CD4-positive, alpha-beta T cell treated with Interferon alpha-2 for 1 hour (primary cell): Measurements from ENCODE around the gene INPP1.

Source experiments
- DNase-seq, 2 donors: peaks; one replicate each; pipeline ENCODE4 v3.0.0-alpha.2; 2020 to 2022

Gene INPP1

GRCh38 chr2:190365499-190366204 lies 22.3 kb downstream of the INPP1 start:
- DNase-seq, result no peak

GRCh38 chr2:190366248-190366753 lies 22.9 kb downstream of the INPP1 start:
- DNase-seq, result no peak

DNA sequence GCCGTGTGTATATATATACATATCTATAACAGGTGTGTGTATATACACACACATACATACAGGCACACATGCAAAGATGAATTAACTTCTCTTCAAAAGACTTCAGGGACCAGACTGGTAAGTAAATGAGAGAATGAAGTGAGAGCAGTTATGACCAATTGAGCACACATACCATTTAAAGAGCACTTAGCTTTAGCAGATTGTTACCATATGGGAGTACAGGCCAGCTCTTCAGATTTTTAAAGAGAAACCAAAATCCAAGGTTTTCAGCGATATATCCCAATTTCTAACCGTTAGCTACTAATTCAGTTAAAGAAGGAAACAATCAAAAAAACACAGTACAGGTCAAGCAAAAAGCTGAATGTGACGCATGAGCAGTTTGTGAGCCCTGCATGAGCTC lies 23.7 kb downstream of the INPP1 start:
- no peak for DNase-seq

GRCh38 chr2:190369635-190370034 lies 26.2 kb downstream of the INPP1 start:
- no peak for DNase-seq

DNA sequence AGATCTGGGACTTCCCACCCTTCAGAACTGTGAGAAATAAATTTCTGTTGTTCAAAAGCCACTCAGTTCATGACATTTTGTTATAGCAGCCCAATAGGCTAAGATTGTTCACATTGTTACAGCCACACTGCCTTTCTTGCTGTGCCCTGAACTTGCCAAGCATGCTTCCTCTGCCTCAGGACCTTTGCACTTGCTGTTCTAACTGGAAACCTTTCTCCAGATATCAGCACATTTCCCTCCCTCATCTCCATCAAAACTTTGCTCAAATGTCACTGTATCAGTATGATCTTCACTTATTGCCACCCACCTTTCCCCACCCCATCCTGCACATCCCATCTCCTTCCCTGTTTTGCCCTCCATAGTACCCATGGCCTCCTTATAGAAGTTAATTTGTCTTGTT lies 32.7 kb downstream of the INPP1 start:
- DNase-seq, result no peak

DNA sequence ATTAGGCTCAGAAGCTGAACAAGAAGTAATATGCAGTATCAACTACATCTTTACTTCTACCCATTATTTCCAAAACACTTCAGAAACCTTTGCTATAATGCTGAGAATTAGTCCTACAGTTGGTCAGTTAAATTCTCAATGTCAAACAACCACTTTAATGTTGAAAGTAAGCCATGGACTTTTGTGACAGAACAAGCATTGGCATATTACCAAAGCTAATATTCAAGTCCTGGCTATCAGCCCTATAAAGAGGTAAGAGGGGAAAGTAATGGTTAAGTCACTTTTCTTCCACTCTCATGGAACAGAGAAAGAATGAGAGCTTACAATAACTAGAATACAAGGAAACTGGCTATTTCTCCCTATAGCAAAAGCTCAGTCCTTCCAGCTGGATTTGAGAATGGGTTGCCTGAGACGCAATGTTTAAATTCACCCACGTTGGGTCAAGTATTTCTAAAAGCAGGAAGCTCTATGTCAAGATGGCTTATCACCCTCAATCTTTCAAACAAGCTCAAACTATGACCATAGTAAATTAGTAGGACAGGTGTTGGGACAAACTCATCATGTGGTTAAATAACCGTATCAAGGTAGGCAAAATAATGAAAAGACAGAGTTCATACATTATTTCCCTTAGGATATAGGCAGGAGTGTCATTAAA lies 33.3 kb downstream of the INPP1 start:
- DNase-seq, result no peak

DNA sequence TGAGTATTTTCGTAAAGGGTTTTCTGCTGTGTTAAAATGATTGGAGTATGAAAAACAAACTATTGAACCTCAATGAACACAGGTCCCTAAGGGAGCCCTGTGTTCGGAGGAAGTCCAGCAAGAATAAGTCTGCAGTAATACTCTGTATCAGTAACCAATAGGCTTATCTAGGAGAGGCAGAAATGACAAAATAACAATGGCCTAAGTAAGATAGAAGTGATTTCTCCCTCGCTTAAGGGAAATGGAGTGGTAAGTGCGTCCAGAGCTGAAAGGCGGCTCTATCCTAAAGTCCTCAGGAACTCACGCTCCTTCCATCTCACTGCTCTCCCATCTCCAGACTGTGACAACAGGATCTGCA lies 35.5 kb downstream of the INPP1 start:
- no peak for DNase-seq

DNA sequence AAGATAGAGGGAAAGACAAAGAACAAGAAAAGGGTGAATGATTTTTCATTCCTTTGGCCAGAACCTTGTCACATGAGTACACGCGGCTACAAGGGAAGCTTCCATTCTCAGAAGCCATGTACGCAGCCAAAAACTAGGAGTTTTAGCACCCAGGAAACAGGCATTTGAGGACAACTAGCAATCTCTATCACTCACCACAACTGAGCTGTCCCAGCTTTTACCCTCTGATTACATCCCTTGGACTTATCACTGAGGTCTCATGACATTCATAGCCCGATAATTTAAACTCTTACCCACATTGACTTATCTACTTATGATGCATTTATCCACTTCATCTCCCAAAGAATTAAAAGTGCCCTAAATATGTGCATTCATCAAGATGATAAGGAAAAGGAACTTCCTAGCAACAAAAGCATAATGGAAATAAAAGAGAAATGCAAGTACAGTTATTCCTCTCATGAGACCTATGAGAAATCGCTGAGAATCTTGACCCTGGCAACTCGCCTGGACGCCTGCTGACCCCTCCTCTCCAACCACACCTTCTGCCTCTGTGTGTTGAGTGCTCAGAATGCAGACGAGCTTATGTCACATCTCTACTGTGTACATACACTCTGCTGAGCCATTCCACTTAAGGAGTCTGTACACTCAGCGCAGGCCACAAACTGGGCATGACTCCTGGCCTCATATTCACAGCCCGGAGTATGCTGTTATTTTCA lies 36.0 kb downstream of the INPP1 start:
- no peak for DNase-seq

DNA sequence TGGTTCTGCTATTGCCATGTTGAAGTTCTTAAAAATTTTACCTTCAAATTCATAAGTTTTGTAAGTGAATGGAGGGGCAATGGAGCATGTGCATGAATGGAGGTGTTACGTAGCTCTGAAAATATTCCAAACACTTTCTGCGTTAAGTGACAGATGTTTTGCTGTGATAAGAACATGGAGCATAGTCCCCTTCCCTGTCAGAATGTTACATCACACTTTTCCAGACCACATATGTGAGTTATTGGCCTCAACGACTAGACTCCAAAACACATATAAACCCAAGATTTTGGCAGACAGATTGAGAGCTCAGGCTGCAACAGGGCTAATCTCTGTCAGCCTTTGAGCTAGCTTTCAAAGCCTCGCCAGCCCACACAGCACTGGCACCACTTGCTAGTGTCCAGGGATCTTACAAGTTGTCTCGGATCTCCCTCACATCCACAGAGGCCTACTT lies 37.6 kb downstream of the INPP1 start:
- DNase-seq, result no peak

- peak; percentile 31 to 78 for DNase-seq
These were observed 39.5 kb downstream of the INPP1 start for GRCh38 chr2:190382851-190383250.

DNA sequence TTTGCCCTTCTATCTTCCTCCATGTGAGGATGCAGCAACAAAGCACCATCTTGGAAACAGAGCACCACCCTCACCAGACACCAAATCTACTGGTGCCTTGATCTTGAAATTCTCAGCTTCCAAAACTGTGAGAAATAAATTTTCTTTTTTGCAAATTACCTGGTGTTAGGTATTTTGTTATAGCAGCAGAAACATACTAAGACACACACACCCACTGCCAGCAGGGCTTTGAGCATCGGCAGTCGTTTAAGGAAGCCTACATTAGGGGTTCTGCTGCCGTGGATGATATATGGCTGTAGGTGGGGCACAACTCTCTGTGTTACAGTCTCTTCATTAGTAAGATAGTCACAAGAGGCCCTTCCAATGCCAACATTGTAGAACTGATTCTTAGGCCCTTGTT lies 44.0 kb downstream of the INPP1 start:
- no peak for DNase-seq

DNA sequence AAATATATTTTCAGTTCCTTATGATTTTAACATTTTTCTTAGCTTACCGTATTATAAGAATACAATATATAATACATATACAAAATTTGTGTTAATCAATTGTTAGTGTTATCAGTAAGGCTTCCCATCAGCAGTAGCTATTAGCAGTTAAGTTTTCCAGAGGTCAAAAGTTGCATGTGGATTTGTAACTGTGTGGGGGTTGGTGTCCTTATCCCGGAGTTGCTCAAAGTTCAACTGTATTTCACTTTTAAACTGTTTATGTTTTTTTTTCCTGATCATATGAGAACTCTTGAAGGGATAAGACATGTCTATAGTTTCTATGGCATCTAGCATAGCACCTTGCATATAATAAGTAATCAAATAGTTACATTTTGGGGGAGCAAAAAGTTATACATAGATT lies 52.9 kb downstream of the INPP1 start:
- no peak for DNase-seq

DNA sequence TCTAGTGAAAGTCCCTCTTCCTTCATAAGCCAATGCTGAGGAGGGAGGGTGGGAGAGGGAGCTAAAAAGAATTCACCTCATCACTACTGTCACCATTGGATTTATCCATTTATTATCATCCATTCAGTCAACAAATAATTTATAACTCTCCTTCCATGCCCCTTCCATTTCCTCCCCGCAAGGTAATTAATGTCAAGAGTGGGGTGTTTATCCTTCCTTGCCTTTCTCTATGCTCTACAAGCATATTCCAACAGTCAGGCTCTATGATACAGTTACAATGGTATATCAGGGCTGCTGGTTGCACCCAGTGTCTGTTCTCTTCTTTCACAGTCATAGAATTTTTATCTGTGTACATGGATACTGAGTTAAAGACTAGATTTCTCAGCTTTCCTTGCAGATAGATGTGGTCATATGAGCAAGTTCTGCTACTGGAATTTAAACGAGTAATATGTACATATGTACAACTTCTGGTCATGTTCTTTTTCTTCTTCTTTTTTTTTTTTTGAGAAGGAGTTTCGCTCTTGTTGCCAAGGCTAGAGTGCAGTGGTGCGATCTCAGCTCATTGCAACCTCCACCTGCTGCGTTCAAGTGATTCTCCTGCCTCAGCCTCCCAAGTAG lies 59.7 kb downstream of the INPP1 start:
- DNase-seq, result no peak

DNA sequence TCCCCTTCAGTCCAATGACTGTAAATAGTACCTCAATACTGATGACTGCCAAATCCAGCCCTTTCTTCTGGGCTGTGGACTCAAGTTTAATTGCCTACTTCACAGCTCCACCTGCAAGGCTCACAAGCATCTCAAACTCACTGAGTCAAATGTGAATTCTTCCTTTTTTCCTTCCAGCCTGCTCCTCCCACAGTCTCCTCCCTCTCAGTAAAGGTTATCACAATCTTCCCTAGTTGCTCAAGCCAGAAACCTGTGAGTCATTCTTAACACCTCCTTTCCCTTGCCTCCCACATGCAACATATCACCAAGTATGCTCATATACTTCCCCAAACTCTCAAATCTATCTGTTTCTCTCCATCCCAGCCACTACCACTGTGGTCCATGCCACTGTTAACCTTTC lies 61.1 kb downstream of the INPP1 start:
- DNase-seq, result no peak

DNA sequence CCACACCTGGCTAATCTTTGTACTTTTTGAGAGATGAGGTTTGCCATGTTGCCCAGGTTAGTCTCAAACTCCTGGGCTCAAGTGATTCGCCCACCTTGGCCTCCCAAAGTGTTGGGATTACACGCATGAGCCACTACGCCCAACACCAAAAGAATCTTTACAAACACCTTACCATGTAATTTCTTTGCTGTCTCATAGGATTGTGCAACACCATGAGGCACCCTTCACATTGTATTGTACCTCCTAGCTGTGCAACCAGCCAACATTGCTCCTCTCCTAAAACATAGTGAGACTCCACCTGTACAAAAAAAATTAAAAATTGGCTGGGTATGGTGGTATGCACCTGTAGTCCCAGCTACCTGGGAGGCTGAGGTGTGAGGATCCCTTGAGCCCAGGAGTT lies 61.7 kb downstream of the INPP1 start:
- DNase-seq, result no peak

DNA sequence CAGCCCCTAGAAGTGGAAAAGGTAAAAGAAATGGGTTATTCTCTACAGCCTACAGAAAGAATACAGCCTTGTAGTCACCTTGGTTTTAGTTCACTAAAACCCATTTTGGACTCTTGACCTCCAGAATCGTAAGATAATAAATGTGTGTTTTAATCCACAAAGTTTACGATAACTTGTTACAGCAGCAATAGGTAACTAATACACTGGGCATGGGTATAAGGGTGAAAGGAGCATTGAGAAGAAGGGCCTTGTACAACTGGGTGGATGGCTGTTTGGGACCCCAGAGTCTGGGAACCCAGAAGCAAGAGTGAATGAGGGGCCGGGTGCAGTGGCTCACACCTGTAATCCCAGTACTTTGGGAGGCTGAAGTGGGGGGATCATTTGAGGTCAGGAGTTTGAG lies 62.6 kb downstream of the INPP1 start:
- DNase-seq, result no peak

DNA sequence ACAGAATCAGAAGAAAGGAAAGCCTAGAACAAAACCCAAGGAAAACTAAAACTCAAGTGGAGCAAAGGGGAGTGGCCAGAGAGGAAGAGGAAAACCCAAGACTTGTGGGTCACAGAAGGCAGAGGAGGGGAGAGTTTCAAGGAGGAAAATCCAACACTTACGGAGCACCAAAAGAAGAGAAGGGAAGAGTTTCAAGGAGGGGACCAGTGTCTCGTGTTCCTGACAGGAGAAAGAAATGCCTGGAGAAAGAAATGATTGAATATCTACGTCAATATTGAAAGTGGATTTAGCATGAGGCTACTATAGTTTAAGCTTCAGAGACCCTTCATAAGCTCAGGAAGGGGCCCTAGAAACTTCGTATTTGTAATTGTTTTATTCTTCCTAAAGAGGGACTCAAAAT lies 63.4 kb downstream of the INPP1 start:
- no peak for DNase-seq

GRCh38 chr2:190407246-190407661 lies 63.9 kb downstream of the INPP1 start:
- DNase-seq, result peak in 1 of 2 donors; percentile 68

DNA sequence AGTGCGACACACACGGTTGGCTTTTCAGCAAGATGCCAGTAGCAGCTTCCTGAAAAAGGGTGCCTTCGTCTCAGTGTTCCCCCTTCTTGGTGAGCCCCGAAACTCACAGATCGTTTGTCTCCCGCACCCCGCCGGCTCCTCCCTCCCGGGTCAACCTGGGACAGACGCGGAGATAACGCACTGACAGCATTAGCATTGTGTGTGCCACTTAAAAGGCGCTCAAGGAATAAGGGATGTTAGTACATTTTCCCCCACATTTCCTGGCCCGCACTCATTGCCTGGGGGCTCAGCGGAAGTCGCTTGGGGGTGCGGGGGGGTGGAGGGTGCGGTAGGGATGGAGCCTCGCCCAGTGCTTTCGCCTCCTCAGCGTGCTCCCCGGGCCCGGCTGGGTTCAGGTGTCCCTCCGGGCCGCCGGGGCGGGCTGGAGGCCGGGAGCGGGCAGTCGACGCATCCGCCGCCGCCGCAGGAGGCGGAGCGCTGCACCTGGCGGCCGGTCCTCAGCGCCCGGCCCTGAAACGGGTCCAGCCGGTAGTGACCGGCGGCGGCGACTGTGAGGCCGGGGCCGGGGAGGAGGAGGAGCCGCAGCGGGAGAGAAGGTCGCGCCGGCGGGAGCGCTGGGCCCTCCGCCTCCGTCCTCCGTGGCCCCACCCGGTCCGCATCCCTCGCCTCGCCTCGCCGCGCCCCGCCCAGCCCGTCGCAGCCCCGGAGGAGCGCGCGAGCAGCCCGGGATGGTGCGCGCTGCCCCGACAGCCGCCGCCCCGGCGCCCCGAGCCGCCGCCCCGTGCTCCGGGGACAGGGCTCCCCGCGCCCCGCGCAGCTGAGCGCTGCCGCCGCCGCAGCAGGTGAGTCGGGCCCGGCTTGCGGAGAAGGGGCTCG lies 64.5 kb downstream of the INPP1 start, which contains the start of gene MFSD6:
TSS of gene MFSD6 (plus strand) at position 694 of the 876 bp plus-strand sequence. CDS start 27,675 bp downstream, outside the sequence.
- peak; percentile 46 to 81 for DNase-seq

DNA sequence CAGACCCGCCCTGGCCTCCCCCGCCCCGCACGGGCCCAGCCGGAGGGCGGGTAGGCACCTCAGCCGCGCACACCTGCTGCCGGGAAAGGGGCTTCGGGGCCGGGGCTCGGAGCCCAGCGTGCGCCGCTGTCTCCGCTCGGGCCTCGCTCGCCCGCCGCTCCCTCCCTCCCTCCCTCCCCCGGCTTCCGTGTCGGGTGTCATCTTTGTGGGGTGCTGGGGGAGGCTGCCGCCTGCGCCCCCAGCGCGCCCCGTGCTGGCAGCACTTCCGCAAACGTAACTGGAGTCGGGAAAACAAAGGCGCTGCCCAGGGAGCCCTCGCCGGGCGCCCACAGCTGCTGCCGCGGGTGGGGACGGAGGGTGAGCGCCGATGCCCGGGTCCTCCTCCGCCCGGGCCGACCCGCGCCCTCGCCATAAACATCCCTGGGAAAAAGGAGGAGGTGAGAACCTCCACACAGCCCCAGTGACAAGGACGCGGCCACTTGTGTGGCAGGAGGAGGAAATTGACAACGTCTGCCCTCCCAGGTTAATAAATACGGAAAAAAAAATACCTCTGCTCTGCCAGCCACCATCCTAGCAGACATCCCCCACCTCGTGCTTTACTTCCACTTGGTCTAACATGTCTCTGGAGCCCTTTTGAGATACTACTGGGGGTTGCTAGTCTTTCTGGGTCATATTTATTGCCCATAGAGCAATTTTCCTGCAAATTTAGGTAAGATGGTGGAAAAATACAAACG lies 65.3 kb downstream of the INPP1 start:
- DNase-seq, result peak; percentile 77 to 87

DNA sequence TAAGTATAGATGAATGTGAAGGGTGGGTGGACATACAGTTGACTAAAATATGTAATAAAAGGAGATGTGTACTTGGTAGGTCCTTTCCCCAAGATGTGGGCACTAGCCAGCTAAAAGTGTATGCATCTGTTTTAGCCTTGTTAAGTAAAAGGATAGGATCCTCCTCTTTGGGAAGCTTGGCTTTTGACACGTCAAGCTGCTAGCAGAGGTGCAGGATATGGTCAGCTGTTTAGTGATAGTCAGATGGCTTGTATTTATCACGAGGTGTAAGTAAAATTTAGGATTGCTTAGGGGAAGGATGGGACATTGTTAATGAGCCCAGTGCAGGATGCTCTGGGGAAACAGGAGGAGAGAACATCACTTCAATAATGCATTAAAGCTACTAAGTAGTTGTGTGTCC lies 66.2 kb downstream of the INPP1 start:
- no peak for DNase-seq

GRCh38 chr2:190410166-190410565 lies 66.8 kb downstream of the INPP1 start:
- no peak for DNase-seq
